ENCODE results near the gene ZFP57. TPM values are rescaled to one million over a fixed set of nuclear protein-coding genes. Genes with fewer than 3 reads are reported as not detected.

The ZFP57 gene
- 0.37 TPM for polyA plus RNA-seq (2013, experiment 1 of 2; ENCODE audit: insufficient read length)
- polyA plus RNA-seq (2013, experiment 2 of 2; ENCODE audit: insufficient read length), result 0.31 TPM

DNA sequence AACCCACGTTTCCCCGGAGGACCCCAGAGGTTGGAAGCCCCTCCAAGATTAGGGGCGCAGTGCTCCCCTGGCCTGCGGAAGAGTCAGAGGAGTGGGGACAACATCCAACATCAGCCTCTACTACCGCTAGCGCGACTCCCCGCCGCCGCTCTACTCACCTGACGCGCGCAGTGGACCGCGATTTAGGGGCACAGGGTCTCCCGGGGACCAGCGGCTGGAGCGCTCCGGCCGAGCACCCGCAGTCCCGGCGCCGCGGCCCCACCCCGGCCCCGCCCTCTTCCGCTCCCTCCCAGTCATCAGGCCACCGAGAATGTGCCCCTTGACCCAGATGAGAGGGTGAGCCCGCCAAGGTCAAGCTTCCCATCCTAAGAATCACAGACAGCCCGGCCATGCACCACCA, at the start of gene ZFP57:
Gene ZFP57, minus strand, starts transcription at position 249 of the 400 bp plus-strand sequence. CDS start 4,149 bp downstream, outside the sequence.
- no peak for DNase-seq

DNA sequence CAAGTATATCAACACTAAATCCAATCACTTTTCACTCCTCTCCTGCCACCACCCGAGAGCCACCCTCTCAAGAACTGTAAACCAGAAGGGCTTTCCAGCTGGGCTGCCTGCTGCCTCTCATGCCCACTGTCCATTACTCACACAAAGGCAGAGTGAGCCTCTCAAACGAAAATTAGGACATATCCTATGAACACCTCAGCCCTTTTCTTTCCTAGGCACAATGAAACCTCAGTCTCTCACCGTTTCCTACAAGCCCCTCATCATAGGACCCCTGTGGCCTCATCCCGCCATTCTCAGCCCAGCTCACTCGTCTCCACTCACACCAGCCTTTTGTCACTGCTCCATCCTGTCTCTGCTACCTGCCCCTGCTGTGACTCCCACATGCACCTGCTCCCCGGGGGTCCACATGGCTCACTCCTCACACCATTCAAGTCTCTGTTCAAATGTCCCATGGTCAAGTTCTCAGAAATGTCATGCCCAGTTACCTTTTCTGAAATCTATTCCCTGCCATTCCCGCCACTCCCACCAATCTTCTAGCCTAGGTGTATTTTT, 49.7 kb upstream of the ZFP57 start:
- no peak for DNase-seq

DNA sequence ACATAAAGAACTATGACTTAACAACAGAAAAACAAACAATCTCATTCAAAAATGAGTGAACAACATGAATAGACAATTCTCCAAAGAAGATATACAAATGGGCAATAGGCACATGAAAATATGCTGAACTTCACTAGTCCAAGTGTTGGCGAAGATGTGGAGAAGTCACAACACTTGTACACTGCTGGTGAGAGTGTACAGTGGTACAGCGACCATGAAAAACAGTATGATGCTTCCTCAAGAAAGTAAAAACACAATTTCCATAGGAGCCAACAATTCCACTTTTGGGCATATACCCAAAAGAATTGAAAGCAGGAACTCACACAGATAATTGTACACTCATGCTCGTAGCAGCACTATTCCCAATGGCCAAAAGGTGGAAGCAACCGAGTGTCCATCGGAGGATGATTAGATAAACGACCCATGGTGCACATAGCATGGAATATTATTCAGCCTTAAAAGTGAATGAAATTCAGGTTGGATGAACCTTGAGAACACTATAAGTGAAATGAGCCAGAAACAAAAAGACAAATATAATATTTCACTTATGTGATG, 48.9 kb upstream of the ZFP57 start:
- DNase-seq, result no peak

DNA sequence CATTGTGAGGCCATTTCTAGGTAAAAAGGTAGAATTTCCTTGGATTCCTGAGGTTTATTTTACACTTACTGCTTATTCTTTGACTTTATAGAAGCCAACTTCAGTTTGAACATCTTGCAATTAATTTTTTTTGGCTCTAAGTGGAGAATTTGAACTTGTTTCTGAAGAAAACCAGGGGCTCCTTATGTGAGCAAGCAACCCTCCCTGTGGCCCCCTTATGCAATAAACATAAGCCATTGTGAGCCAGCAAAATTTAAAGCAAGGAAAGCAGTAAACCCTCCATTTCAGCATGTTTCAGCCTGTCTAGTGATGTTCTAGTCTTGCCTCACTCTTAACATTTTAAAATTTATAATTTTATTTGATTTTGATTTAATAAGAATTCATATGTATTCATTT, 47.9 kb upstream of the ZFP57 start:
- DNase-seq, result no peak

DNA sequence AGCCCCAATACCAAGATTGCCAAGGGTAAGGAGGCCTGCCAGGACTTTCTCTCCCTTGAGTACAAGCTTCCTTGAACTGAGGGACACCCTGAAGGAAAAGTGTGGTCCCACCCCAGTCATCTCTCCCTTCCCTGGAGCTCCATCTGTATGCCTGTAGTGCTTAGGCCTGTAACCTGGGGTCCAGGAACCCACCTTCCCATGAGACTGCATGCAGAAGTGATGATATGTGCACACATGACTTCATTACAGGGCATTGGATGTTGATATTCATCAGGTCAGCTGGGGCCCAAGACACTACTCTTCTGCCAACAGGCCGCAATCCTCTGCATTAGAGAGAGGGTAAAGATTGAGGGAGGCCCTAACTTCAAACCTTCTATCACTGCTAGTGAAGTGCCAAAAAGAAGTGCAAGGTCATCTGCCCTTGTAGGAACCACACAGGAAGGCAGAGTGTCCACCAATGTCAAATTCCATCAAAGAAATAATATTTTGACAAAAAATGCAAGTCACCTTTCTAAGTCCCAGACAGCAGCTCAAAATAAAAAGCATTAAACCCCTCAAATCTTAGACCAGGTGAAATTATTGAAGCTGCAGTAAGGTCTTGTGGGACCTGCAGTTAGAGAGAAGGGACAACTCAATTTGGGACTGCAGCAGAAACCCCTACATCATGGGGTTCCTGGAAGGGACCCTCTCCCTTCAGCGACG, 47.4 kb upstream of the ZFP57 start:
- DNase-seq, result no peak

DNA sequence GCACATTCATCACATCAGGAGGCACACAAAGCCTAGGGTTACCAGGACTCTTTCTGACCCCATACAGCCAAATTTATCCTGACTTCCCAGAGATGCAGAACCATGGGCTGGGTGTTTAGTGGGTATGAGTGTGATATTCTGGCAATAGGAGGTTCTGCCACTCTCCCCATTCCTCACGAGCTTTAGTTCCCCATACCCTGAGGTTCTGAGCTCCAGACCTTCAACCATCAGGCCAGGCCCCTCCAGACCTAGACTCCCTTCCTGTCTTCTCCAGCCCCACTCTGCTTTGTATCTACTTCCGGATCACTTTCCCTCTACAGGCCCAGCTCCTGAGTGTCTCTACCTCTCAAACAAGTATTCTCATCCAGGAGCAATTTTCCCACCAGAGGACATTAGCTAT, 46.7 kb upstream of the ZFP57 start:
- DNase-seq, result no peak

DNA sequence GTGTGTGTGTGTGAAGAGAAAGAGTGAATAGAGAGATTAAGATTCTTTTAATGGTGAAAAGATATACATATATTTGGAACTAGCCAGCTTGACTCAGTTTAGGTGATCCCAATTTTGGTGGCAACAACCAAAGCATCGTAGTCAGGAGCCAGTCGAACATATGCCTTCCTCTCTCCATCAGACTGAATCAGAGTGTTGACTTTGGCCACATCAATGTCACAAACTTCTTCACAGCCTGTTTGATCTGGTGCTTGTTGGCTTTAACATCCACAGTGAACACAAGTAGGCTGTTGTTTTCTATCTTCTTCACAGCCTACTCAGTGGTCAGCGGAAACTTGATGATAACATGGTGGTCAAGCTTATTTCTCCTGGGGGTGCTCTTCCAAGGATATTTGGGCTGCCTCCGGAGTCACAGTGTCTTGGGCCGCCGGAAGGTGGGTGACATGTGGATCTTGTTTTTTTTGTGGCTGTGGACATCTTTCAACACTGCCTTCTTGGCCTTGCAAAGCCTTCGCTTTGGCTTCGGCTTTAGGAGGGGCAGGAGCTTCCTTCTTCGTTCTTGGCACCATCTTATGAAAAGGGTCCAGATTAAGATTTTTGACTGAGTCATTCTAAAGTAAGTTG, 45.7 kb upstream of the ZFP57 start:
- DNase-seq, result no peak

DNA sequence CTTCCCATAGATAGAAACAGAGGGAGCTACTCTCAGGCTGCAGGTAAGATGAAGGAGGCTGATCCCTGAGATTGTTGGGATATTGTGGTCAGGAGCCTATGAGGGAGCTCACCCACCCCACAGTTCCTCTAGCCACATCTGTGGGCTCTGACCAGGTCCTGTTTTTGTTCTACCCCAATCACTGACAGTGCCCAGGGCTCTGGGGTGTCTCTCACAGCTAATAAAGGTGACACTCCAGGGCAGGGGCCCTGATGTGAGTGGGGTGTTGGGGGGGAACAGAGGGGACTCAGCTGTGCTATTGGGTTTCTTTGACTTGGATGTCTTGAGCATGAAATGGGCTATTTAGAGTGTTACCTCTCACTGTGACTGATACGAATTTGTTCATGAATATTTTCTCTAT, 45.0 kb upstream of the ZFP57 start:
- no peak for DNase-seq

DNA sequence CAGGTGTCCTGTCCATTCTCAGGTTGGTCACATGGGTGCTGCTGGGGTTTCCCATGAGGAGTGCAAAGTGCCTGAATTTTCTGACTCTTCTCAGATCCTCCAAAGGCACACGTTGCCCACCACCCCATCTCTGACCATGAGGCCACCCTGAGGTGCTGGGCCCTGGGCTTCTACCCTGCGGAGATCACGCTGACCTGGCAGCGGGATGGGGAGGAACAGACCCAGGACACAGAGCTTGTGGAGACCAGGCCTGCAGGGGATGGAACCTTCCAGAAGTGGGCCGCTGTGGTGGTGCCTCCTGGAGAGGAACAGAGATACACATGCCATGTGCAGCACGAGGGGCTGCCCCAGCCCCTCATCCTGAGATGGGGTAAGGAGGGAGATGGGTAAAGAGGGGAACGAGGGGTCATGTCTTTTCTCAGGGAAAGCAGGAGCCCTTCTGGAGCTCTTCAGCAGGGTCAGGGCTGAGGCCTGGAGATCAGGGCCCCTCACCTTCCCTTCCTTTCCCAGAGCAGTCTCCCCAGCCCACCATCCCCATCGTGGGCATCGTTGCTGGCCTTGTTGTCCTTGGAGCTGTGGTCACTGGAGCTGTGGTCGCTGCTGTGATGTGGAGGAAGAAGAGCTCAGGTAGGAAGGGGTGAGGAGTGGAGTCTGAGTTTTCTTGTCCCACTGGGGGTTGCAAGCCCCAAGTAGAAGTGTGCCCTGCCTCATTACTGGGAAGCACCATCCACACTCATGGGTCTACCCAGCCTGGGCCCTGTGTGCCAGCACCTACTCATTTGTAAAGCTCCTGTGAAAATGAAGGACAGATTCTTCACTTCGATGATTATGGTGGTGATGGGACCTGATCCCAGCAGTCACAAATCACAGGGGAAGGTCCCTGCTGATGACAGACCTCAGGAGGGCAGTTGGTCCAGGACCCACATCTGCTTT, 44.3 kb upstream of the ZFP57 start:
- DNase-seq, result no peak

DNA sequence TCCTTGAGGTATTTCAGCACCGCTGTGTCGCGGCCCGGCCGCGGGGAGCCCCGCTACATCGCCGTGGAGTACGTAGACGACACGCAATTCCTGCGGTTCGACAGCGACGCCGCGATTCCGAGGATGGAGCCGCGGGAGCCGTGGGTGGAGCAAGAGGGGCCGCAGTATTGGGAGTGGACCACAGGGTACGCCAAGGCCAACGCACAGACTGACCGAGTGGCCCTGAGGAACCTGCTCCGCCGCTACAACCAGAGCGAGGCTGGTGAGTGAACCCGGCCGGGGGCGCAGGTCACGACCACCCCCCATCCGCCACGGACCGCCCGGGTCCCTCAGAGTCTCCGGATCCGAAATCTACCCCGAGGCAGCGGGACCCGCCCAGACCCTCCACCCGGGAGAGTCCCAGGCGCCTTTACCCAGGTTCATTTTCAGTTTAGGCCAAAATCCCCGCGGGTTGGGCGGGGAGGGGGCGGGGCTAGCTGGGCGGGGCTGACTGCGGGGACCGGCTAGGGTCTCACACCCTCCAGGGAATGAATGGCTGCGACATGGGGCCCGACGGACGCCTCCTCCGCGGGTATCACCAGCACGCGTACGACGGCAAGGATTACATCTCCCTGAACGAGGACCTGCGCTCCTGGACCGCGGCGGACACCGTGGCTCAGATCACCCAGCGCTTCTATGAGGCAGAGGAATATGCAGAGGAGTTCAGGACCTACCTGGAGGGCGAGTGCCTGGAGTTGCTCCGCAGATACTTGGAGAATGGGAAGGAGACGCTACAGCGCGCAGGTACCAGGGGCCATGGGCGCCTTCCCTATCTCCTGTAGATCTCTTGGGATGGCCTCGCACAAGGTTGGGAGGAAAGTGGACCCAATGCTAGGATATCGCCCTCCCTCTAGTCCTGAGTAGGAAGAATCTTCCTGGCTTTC, 43.0 kb upstream of the ZFP57 start:
- DNase-seq, result no peak

DNA sequence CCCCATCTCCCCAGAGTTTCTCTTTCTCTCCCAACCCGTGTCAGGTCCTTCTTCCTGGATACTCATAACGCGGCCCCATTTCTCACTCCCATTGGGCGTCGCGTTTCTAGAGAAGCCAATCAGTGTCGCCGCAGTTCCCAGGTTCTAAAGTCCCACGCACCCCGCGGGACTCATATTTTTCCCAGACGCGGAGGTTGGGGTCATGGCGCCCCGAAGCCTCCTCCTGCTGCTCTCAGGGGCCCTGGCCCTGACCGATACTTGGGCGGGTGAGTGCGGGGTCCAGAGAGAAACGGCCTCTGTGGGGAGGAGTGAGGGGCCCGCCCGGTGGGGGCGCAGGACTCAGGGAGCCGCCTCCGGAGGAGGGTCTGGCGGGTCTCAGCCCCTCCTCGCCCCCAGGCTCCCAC, 42.3 kb upstream of the ZFP57 start, which contains the start of gene HLA-F:
Gene HLA-F, plus strand, starts transcription at position 173 of the 404 bp plus-strand sequence. Its CDS starts 30 bp downstream, at position 203.
- peak; percentile 73 for DNase-seq

DNA sequence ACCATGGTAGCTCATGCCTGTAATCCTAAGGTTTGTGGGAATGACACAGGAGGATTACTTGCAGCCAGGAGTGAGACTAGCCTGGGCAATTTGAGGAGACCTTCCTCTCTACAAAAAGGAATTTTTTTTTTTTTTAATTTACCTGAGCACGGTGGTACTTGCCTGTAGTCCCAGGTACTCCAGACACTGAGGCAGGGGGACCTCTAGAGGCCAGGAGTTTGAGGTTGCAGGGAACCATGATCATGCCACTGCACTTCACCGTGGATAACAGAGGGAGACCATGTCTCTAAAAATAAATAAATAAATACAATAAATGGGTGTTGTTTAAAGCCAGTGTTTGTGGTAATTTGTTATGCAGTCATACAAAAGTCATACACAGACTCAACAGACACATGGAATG, 39.9 kb upstream of the ZFP57 start:
- DNase-seq, result no peak

DNA sequence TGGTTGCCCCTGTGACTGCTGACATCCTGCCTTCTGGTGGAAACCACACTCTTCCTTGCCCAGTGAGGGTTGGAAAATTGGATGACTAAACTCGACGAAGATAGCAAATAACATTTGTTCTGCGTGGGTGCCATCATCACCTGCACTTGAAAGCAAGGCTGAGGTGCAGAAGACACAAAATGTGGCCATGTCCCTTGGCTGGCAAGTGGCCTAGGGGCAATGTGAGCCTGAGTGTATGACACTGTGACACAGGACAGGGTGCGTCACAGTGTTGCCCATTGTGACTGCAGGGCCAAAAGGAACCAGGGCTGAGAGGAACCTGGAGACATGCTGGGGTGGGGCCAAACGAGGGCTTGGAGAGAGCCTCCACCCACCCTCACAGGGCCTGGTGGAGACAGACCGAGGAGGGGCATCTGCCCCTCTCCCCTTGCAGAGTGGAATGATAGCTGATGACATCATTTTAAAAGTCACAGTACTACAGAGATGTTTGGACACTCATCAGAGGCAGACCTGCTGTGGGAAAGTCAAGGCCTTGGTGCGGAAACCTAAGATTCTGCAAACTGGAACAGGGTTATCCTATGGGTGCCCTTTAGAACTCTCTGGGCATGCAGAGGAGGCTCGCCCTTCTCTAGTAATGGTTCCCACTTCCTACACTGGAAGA, 29.5 kb upstream of the ZFP57 start:
- DNase-seq, result no peak

DNA sequence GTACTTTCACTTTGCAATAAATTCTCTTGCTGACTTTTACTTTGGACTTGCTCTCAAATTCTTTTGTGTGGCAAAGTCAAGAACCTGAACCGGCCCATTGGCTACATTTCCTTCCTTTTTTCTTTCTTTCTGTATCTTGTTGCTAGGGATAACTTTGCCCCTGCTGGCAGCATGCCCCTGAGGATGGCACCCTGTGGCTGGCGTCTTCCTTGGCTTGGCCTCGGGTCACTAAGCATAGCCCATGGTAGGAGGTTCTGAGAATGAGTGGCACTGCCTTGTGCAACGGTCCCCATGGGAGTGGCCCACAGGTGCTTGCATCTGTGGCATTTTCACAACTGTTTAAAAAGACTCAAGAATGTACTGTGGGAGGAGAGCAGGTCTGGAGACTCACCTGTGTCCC, 28.2 kb upstream of the ZFP57 start:
- DNase-seq, result no peak

DNA sequence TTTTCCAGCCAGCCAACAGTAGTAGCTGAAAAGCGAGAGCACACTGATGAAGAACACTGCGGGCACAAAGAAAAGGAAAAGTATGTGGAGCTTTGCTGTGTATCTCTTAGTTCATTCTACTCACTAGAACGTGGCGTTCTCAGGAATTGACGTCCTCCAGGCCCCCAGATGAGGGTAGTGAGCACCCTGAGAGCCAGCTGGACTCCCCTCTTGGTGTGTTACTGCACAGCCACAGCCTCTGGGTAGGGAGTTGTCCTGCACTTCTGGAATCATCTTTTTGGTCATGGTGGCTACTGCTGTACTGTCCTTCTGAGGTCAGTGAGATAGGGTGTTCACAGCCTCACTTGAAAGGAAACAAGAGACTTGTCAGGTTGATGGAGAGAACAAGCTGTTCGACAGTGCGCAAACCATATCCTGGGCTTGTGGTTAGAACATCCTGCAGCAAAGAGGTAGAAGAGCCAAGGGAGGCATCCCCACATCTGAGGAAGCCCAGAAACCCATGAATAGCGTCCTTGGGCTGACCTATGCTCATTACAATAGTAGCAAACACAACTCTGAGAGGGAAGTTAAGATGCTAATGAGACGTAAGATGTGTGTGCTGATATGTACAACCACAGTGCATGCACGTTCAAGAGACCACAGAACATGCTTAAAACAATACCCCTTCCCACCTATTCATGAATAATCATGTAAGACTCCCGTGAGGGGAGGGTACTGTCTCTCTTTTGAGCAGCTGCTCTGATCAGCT, 27.7 kb upstream of the ZFP57 start:
- no peak for DNase-seq

DNA sequence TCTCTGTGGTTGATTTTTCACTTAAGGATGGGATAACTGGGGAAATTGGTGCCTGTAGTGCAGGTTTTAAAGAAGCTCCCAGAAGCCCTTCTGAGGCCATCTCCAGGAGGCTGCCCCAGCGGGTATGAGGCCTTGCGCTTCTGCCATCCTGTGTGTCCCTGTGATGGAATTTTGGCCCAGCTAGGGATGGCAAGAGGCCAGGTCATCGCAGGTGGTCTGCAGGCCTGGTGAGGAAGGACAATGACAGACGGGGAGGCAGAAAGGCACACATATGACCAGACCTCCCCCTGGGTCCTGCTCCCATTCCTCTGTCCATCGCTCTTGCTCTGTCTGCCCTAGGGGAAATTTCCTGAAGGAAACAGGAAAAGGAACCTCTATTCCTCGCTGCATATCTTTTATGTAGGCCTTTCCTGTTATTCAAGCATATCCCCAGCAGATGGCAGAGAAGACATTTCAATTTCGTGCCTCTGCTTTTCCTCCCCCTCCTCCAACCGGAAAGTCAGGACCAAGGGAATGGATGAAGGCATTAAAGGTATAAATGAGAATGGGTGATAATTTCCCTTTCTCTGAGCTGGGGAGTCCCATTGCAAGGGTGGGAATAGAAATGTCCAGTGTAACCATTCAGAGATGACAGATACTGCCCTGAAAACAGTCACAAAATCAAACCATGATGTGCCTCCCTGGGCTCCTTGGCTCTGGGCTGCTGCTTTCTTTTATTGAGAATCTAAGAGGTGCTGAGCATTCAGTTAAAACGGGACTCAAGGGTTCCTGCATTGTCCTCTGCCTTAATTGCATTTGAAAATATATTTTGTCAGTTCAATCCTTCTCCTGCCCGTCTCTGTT, 24.7 kb upstream of the ZFP57 start:
- peak; percentile 51 for DNase-seq

DNA sequence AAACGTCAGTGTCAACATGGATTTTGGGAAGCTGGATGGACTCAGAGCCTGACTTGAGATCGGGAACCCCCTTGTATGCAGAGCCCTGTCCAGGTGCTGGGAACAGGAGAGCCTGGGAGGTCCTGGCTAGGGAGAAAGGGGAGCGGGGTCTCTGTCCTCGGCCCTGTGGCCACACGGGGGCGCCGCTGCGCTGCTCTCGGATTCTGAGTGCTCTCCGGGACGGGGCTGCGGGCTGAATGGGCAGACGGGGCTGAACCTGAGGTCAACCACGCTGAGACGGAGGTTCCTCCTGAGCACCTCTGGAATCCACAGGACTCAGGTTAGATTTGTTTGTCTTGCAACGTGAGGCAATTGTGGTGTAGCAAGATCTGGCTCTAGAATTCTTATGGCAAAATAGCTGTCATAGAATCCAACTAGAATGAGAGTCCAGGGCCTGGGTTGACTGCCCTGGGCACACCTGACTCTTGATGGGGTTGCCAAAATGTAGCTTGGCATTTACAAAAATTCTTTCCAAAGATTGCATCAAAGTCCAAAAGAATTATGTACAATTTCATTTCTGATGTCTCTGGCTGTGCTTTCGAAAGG, 21.7 kb upstream of the ZFP57 start:
- DNase-seq, result peak; percentile 6

Measured in fibroblast of skin of scalp (primary cell).